SJCRH30 (cell line): Measurements from ENCODE around the gene AK6. TPM values are rescaled to one million over a fixed set of nuclear protein-coding genes. Genes with fewer than 3 reads are reported as not detected.

Source experiments
- DNase-seq, 2 experiments: peaks; one replicate each; pipeline ENCODE4 v3.0.0-alpha.2; 2015 to 2020
- H3K27ac ChIP-seq: fragments of 250-450 bp; sonication (Bioruptor Pico); 2 replicates; pipeline ENCODE4 v1.5.1; 2020; ENCODE audit warnings: mild to moderate bottlenecking, moderate library complexity
- H3K27me3 ChIP-seq: fragments of 250-450 bp; sonication (Bioruptor Pico); 2 replicates; pipeline ENCODE4 v1.5.1; 2020; ENCODE audit warnings: mild to moderate bottlenecking, moderate library complexity
- H3K36me3 ChIP-seq: fragments of 250-450 bp; sonication (Bioruptor Pico); 2 replicates; pipeline ENCODE4 v1.5.1; 2020; ENCODE audit warnings: mild to moderate bottlenecking, moderate library complexity
- H3K4me1 ChIP-seq: fragments of 250-450 bp; sonication (Bioruptor Pico); 2 replicates; pipeline ENCODE4 v1.5.1; 2020; ENCODE audit warnings: mild to moderate bottlenecking, moderate library complexity
- H3K4me3 ChIP-seq: fragments of 250-450 bp; sonication (Bioruptor Pico); 2 replicates; pipeline ENCODE4 v1.5.1; 2020; ENCODE audit warnings: mild to moderate bottlenecking, moderate library complexity
- H3K9me3 ChIP-seq: fragments of 250-450 bp; sonication (Bioruptor Pico); replicated peaks from 2 replicates; pipeline ENCODE4 v1.5.1; 2020; ENCODE audit warnings: mild to moderate bottlenecking, moderate library complexity
- total RNA-seq: library from RNA; depleted of rRNA; stranded (reverse); fragments of >200 nt; shearing (Covaris generic); gene quantifications from 2 replicates; pipeline ENCODE4 v1.2.3, GENCODE V29; 2014; rRNA removed

AK6 gene
- total RNA-seq, 1 experiment from 2014 or later: 57.5 TPM

- Histone ChIP-seq H3K4me1 (no peaks in the 10 kb centered on the region), H3K9me3 (no peaks in the 10 kb centered on the region), H3K36me3 (no peaks in the 10 kb centered on the region), H3K4me3 (no peak overlapping the region), H3K27ac (no peak overlapping the region), H3K27me3 (no peaks in the 10 kb centered on the region)
- no peak for DNase-seq
Measured at GRCh38 chr5:69315972-69316371, 53.3 kb downstream of the AK6 start.

- Histone ChIP-seq H3K4me1 (no peaks in the 10 kb centered on the region), H3K9me3 (no peaks in the 10 kb centered on the region), H3K36me3 (no peaks in the 10 kb centered on the region), H3K4me3 (no peak overlapping the region), H3K27me3 (no peaks in the 10 kb centered on the region), H3K27ac (no peak overlapping the region)
- no peak for DNase-seq
Measured at GRCh38 chr5:69313428-69313827, 55.9 kb downstream of the AK6 start.

DNA sequence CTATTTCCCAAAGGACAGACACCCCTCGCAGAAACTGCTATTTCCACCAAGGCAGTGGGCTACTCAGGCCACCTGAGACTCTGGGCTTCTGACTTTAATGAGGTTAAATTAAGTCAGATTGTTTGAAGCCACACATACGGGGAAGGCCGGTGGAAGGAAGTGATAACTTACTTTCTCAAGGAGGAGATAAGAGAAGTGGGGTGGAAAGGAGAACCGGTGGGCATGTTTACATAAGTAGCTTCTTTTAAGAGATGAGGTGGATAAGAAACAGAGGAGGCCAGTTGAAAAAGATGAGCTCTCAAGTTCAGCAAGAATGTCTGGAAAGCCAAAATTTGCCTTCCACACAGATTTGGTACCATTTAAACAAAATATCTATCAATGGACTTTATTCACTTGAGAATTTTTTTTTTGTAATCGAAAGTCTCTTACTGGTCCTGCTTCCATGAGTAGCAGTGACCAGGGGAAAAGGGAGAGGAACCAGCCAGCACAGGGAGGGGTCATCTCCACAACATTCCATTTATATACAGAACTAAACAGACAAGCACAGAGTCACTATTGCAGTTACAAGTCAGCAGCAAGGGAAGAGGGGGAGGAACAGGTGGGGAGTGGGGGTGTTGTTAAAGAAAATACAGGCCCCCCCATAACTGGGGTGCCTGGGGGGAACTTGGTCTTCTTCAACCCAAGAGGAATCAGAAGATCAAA is 56.7 kb downstream of the AK6 start:
- Histone ChIP-seq H3K36me3 (no peaks in the 10 kb centered on the region), H3K27me3 (no peaks in the 10 kb centered on the region), H3K4me3 (no peak overlapping the region), H3K27ac (no peak overlapping the region), H3K4me1 (no peaks in the 10 kb centered on the region), H3K9me3 (no peaks in the 10 kb centered on the region)
- DNase-seq: no peak

- H3K4me3 ChIP-seq: no peak overlapping the region
- H3K27me3 ChIP-seq: no peaks in the 10 kb centered on the region
- H3K27ac ChIP-seq: no peak overlapping the region
- no peaks in the 10 kb centered on the region for H3K4me1 ChIP-seq
- H3K9me3 ChIP-seq: no peaks in the 10 kb centered on the region
- no peak for DNase-seq
- no peaks in the 10 kb centered on the region for H3K36me3 ChIP-seq
Measured at GRCh38 chr5:69309380-69309779, 59.9 kb downstream of the AK6 start.

GRCh38 chr5:69308046-69308553 is 61.2 kb downstream of the AK6 start:
- no peaks in the 10 kb centered on the region for H3K4me1 ChIP-seq
- H3K27ac ChIP-seq: no peak overlapping the region
- no peak for DNase-seq
- H3K9me3 ChIP-seq: no peaks in the 10 kb centered on the region
- H3K4me3 ChIP-seq: no peak overlapping the region
- no peaks in the 10 kb centered on the region for H3K27me3 ChIP-seq
- no peaks in the 10 kb centered on the region for H3K36me3 ChIP-seq

GRCh38 chr5:69305512-69305911 is 63.8 kb downstream of the AK6 start:
- no peaks in the 10 kb centered on the region for H3K4me1 ChIP-seq
- no peak for DNase-seq
- H3K9me3 ChIP-seq: no peaks in the 10 kb centered on the region
- H3K36me3 ChIP-seq: no peaks in the 10 kb centered on the region
- no peak overlapping the region for H3K27ac ChIP-seq
- no peaks in the 10 kb centered on the region for H3K27me3 ChIP-seq
- no peak overlapping the region for H3K4me3 ChIP-seq

Other genes with a start within 250 kb of the AK6 start
- 301 and 311 TPM in 2 replicates for gene CCNB1, start 202.4 kb downstream of the AK6 start, total RNA-seq
- gene CENPH, start 179.9 kb downstream of the AK6 start, total RNA-seq: 86.3 and 103 TPM in 2 replicates
- gene CDK7, start 134.6 kb downstream of the AK6 start, total RNA-seq: 39.7 and 46.6 TPM in 2 replicates
- gene CCDC125, start 36.7 kb downstream of the AK6 start, total RNA-seq: 2.6 and 3.7 TPM in 2 replicates
- 169 and 181 TPM in 2 replicates for gene TAF9, start within 50 bp of the AK6 start, total RNA-seq
- 45.5 and 49.1 TPM in 2 replicates for gene RAD17, start 298 bp upstream of the AK6 start, total RNA-seq
- 0.20 and 0.28 TPM in 2 replicates for gene MARVELD2, start 45.6 kb upstream of the AK6 start, total RNA-seq
- 36.1 and 36.6 TPM in 2 replicates for gene OCLN, start 123.3 kb upstream of the AK6 start, total RNA-seq
- gene GTF2H2C, start 190.7 kb upstream of the AK6 start, total RNA-seq: 99.2 and 109 TPM in 2 replicates